ENCODE data around the gene CDKN1A. TPM values are rescaled to one million over a fixed set of nuclear protein-coding genes. Genes with fewer than 3 reads are reported as not detected.
A peak's percentile ranks its signal among the peaks of the same experiment; 100 is the strongest.

CDKN1A gene
- total and polyA plus RNA-seq, 11 donors, result 27.5 to 658 (median 99.8) TPM

DNA sequence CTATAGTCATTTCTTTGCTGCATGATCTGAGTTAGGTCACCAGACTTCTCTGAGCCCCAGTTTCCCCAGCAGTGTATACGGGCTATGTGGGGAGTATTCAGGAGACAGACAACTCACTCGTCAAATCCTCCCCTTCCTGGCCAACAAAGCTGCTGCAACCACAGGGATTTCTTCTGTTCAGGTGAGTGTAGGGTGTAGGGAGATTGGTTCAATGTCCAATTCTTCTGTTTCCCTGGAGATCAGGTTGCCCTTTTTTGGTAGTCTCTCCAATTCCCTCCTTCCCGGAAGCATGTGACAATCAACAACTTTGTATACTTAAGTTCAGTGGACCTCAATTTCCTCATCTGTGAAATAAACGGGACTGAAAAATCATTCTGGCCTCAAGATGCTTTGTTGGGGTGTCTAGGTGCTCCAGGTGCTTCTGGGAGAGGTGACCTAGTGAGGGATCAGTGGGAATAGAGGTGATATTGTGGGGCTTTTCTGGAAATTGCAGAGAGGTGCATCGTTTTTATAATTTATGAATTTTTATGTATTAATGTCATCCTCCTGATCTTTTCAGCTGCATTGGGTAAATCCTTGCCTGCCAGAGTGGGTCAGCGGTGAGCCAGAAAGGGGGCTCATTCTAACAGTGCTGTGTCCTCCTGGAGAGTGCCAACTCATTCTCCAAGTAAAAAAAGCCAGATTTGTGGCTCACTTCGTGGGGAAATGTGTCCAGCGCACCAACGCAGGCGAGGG, 594 bp upstream of the CDKN1A start:
- Histone ChIP-seq H3K36me3 (peaks cover 0 to 10% (median under 1%) of the 10 kb centered on the region in 9 donors), H3K4me3 (peak overlapping the region in 11 of 12 donors; percentile 69 to 96 (median 85)), H3K9me3 (no peaks in the 10 kb centered on the region), H3K27me3 (no peaks in the 10 kb centered on the region), H3K4me1 (peaks cover 0 to 61% (median 33%) of the 10 kb centered on the region in 12 donors), H3K27ac (peak overlapping the region; percentile 93 to 100 (median 99))
- TF ChIP-seq POLR2A (IDR thresholded peaks at IDR 0.05), result no peak
- ATAC-seq, result no peak
- WGBS, 4 donors, result 21 to 26% (median 24%) methylated on average over 10 of the region's 10 CpGs
- DNase-seq, result no peak
- intact Hi-C loops (cut with DNase I), result loop anchor here in 7 of 10 donors (2.0 to 10.0 kb wide), 8 partner anchors 49 to 256 kb away; partner anchors contain the start of genes KCTD20 (in 1 of the 7), PXT1 (in 1 of the 7) and STK38 (in 1 of the 7)

DNA sequence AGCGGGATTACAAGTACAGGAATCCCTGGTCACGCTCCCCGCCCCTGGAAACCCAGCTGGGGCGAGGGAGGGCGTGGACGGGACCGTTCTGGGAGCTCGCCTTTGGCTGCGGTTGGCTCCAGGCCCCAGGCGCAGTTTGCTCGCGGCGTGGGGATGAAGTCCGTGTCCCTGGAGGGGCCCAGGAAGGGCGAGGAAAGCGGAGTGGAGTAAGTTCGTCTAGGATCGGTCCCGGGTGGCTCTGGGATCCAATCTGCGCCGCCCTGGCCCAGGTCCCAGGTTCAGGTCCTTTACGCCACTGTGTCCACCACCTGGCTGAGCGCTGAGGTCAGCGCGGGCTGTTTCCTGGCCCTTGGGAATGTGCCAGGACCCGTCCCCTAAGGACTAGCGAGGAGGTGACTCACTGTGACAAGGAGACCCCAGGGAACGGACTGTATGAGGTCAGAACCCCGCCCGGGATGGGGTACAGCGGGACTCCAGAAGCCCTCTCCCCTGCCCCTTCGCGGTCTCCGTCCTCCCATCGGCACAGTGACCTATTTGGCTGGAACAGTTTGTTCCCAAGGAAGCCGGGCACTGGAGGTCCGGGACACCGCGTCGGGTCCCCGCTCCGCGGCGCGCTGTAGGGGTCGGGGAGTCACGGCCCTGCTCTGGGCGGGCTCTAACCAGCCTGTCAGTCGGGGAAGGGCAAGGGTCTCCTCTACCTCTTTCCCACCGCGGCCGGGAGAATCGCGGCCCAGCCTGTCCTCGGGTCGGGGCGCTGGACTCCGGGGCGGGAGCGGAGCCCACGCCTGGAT, 724 bp downstream of the CDKN1A start:
- H3K36me3 ChIP-seq, result peaks cover 3 to 23% (median 11%) of the 10 kb centered on the region in 9 donors
- peak overlapping the region; percentile 69 to 96 (median 86) for H3K4me3 ChIP-seq
- H3K27ac ChIP-seq, result peak overlapping the region; percentile 93 to 100 (median 99)
- intact Hi-C loops (cut with DNase I), result loop anchor here in 7 of 10 donors (1.0 to 10.0 kb wide), 9 partner anchors 50 to 257 kb away; partner anchors contain the start of genes KCTD20 (in 1 of the 7), PXT1 (in 1 of the 7), SRSF3 (in 1 of the 7) and STK38 (in 1 of the 7)
- H3K27me3 ChIP-seq, result no peaks in the 10 kb centered on the region
- TF ChIP-seq, protein P1, sequence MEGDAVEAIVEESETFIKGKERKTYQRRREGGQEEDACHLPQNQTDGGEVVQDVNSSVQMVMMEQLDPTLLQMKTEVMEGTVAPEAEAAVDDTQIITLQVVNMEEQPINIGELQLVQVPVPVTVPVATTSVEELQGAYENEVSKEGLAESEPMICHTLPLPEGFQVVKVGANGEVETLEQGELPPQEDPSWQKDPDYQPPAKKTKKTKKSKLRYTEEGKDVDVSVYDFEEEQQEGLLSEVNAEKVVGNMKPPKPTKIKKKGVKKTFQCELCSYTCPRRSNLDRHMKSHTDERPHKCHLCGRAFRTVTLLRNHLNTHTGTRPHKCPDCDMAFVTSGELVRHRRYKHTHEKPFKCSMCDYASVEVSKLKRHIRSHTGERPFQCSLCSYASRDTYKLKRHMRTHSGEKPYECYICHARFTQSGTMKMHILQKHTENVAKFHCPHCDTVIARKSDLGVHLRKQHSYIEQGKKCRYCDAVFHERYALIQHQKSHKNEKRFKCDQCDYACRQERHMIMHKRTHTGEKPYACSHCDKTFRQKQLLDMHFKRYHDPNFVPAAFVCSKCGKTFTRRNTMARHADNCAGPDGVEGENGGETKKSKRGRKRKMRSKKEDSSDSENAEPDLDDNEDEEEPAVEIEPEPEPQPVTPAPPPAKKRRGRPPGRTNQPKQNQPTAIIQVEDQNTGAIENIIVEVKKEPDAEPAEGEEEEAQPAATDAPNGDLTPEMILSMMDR (IDR thresholded peaks at IDR 0.05), result no peak
- no peak for TF ChIP-seq POLR2A (IDR thresholded peaks at IDR 0.05)
- DNase-seq (peak; percentile 73 to 89 (median 83)), ATAC-seq (peak; percentile 33 to 56 (median 40))
- WGBS, 4 donors, result 0 to 6% (median 1%) methylated on average over 34 to 61 of the region's 61 CpGs
- no peaks in the 10 kb centered on the region for H3K9me3 ChIP-seq
- H3K4me1 ChIP-seq, result peaks cover 0 to 70% (median 39%) of the 10 kb centered on the region in 12 donors

DNA sequence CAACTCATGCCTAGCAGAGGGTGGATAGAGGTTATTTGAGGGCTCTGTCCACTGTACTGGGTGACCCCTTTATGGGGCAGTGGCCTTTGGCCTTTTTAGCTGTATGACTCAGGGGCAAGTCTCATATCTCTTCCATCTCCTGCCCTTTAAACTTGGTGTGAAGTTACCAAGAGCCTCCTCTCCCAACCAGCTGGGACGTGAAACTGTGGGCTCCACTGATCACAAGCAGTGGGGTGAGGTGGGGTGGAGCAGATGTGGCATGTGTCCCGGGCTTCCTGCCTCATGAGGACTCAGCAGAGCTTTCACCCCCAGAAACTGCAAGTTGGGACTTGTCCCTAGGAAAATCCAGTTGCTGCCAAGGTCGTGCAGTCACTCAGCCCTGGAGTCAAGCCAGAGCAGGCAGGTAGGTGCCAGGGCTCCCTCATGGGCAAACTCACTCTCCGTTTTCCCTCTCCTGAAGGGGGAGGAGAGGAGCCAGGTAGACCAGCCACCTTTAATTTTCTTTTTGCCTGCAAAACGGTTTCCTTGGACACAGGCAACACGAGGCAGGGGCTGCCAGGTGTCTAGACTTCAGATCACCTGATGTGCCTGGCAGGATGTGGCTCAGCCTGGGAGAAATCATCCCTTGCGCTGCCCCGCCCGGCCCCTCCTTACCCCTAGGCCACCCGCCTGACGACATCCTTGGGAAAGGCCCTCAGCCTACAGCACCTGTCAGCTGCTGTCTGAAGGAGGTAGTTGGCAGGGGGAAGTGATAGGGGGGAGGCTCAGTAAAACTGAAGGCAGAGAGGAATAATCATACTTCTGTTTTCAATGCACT, 4.0 kb downstream of the CDKN1A start:
- intact Hi-C loops (cut with DNase I), result loop anchor here in 9 of 10 donors (5.0 to 10.0 kb wide), 6 partner anchors 55 to 260 kb away; no protein-coding TSS in a partner anchor
- H3K9me3 ChIP-seq, result no peaks in the 10 kb centered on the region
- no peaks in the 10 kb centered on the region for H3K27me3 ChIP-seq
- ATAC-seq (no peak), DNase-seq (peak in 3 of 5 donors; percentile 45 to 61 (median 49))
- WGBS, 4 donors, result 51 to 70% (median 57%) methylated on average over 9 to 11 of the region's 11 CpGs
- TF ChIP-seq, protein P1 (IDR thresholded peaks at IDR 0.05), result no peak
- no peak for TF ChIP-seq POLR2A (IDR thresholded peaks at IDR 0.05)
- peak overlapping the region in 9 of 12 donors; percentile 7 to 56 (median 35) for H3K27ac ChIP-seq
- peaks cover 9 to 56% (median 43%) of the 10 kb centered on the region in 9 donors for H3K36me3 ChIP-seq
- H3K4me1 ChIP-seq, result peaks cover 0 to 67% (median 39%) of the 10 kb centered on the region in 12 donors
- H3K4me3 ChIP-seq, result peak overlapping the region in 1 of 12 donors; percentile 93

DNA sequence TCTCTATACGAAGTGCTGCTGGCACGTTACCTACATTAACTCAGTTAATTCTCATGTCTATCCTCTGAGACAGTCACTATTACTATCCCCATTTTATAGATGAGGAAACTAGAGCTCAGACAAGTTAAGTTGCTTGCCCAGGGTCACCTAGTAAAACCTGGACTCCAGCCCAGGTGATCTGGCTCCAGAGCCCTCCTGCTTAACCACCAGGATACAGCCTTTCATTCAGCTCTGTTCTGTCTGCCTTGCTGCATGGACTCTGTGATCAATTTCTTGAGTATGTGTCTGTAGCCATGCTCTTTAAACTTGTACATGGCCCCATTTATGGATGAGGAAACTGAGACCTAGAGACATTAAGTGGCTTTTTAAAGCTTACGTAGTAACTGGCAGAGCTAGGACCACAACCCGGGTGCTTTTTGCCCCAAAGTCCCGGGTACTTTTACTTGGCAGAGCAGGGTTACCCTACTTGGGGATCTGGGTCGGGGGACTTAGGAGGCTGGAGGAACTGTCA, 4.7 kb downstream of the CDKN1A start:
- Histone ChIP-seq H3K4me1 (peaks cover 0 to 60% (median 33%) of the 10 kb centered on the region in 12 donors), H3K9me3 (no peaks in the 10 kb centered on the region), H3K27me3 (no peaks in the 10 kb centered on the region), H3K36me3 (peaks cover 9 to 59% (median 46%) of the 10 kb centered on the region in 9 donors), H3K4me3 (peak overlapping the region in 1 of 12 donors; percentile 3), H3K27ac (peak overlapping the region in 4 of 12 donors; percentile 26 to 56 (median 48))
- no peak for DNase-seq
- ATAC-seq, result no peak
- 83 to 91% (median 89%) methylated on average over 6 of the region's 6 CpGs for WGBS, 4 donors
- intact Hi-C loops (cut with DNase I), result loop anchor here in 9 of 10 donors (5.0 to 10.0 kb wide), 6 partner anchors 54 to 261 kb away; no protein-coding TSS in a partner anchor
- TF ChIP-seq, protein P1 (IDR thresholded peaks at IDR 0.05), result no peak
- no peak for TF ChIP-seq POLR2A (IDR thresholded peaks at IDR 0.05)

All from heart left ventricle (tissue), 16 donors.